NCI-H748 (cell line): Measurements from ENCODE around the gene FGF23.

Source experiments
- DNase-seq: peaks from one replicate; lab custom pipeline; 2025; ENCODE audit not compliant: unreplicated experiment; lab: John Stamatoyannopoulos, UW

Gene FGF23

GRCh38 chr12:4386801-4387200, 7.3 kb upstream of the FGF23 start:
- DNase-seq: peak; percentile 37

DNA sequence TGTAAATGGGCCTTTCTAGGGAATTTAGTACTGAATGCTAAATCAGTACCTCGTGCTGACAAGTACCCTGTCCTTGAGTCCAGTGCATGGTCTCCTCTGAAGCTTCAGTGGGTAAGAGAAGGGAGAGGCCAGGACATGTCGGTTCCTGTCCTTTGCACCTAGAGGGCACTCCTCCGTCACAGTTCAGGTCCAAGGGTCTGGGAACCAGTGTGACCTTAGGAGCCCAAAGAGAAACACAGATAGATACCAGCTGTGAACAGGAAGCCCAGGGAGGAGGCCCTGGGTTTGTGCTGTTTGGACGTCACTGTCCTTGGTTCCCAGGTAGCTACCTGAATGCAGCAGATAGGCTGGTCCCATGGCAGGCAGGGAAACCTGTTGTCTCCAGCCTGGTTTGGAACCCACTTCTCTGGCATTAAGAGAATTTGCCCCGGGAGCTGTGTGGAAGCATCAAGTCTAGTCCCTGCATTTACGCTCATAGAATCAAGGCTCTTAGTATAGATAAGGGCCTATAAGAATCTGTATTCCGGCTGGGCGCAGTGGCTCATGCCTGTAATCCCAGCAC, 3.9 kb upstream of the FGF23 start:
- DNase-seq: no peak

DNA sequence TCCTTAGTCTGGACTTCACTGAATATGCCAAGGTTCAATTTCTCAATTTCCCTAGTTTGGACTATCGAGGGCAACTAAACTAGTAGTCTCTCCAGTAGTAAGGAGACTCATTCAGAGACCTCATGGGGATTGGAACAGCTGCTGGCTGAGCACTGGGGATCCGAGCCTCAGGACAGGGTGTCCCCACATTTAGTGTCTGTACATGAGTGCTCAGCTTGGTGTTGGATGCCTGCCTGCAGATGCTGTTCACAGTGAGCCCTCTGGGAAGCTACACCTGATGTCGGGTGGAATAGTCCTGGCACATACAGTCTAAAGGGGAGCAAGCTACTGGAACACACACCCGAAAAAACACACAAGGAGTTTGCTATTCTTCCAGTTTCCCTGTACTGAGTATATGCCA, 820 bp upstream of the FGF23 start:
- no peak for DNase-seq

GRCh38 chr12:4378772-4379171, 740 bp downstream of the FGF23 start:
- no peak for DNase-seq

GRCh38 chr12:4375449-4375848, 4.1 kb downstream of the FGF23 start:
- no peak for DNase-seq

DNA sequence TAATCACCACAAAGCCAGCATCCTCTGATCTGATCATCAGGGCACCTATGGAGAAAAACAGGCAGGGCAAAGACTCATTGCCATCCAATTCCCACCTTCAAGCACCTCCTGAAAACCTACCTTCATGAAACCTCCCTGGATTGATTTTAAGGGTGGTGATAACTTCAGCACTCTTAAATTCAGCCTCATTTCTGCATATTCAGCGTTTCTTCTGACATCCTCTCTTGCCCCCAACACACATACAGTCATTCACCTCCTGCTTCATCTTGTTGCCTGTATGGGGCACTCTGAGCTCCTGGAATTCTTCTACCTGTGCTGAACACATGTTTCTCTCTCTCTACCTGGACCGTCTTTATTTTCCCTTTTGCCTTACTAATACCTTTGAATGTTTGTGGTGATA, 6.9 kb downstream of the FGF23 start:
- DNase-seq: no peak

- no peak for DNase-seq
Measured at GRCh38 chr12:4370265-4370664, 9.2 kb downstream of the FGF23 start.

GRCh38 chr12:4369548-4369947, 10.0 kb downstream of the FGF23 start:
- DNase-seq: no peak

GRCh38 chr12:4366090-4366489, 13.4 kb downstream of the FGF23 start:
- DNase-seq: no peak

- DNase-seq: peak; percentile 36
Measured at GRCh38 chr12:4356041-4356327, 23.5 kb downstream of the FGF23 start.

DNA sequence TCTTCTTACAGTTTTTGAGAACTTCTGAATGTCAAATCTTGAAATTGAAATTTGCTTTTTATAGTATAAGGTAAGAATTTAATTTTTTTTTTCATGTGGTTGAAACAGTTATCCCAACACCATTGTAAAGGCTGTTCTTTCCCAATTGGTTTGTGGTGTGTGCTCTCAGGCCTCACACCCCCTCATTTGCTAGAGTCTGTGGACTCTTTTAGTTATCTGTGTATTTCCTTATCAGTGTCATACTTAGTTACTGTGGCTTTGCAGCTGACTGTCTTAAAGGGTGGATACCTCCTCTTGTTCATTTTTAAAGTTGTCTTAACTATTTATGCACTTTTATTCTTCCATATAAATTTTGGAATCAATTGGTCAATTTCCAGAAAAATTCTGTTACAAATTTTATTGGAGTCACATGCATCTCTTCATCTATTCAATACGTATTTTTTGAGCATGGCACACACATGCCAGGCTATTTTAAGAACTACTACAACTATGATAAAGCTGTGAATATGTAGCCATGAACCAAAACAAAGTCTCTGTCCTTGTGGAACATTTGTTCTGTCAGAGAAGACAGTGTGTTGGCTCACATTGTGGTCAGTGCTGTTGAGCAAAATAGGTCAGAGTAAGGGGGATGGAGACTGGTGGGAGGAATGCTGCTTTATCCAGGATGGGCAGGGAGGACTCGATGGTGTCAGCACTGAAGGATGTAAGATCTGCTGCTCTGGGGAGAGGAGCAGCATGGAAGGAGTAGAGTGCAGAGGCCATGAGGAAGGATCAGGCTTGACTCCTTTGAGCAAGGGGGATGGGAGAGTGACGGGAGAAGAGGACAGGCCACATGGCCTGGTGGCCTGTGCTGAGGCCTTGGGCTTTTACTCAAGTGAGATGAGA, 24.1 kb downstream of the FGF23 start:
- no peak for DNase-seq

GRCh38 chr12:4353785-4354208, 25.7 kb downstream of the FGF23 start:
- peak; percentile 2 for DNase-seq

DNA sequence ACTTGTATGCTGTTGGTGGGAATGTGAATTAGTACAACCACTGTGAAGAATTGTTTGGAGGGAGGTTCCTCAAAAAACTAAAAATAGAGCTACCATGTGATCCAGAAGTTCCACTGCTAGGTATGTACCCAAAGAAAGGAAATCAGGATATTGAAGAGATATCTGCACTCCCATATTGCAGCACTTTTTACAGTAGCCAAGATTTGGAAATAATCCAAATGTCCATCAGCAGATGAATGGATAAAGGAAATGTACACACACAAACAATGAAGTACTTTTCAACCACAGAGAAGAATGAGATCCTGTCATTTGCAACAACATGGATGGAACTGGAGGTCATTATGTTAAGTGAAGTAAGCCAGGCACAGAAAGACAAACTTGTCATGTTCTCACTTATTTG, 32.6 kb downstream of the FGF23 start:
- peak; percentile 67 for DNase-seq

GRCh38 chr12:4331842-4332241, 47.7 kb downstream of the FGF23 start:
- DNase-seq: no peak

GRCh38 chr12:4331221-4331620, 48.3 kb downstream of the FGF23 start:
- no peak for DNase-seq

GRCh38 chr12:4330203-4330602, 49.3 kb downstream of the FGF23 start:
- DNase-seq: no peak

DNA sequence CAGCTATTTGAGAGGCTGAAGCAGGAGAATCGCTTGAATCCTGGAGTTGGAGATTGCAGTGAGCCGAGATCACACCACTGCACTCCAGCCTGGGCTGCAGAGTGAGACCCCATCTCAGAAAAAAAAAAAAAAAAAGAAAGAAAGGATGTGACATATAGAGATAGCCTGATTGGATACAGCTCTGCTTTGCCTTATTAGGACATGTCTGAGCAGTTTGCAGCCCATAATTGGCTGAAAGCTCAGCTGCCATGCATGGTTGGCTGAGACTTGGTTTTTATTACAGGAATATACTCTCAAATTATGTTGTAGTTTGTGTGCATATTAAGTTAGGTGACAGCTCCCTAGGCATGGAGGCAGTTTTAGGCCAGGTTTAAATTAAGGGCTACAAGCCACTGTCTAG, 52.2 kb downstream of the FGF23 start:
- DNase-seq: no peak

DNA sequence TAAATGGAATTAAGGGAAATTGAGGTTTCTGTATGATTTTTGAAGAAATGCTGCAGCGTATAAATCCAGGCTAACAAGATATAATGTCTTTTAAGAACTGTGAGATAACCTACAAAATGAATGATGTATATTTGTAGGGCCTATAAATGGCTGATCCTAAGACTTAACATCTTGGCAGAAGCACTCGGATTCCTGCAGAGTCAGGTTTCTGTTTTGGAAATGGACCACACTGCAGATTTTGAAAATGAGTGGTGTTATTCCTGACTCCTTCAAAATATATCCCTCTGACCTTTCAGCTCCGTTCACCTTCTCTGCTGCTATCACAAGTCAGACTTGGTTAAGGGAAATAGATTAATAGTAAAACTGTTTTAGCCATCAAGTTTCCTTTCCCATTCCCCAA, 53.5 kb downstream of the FGF23 start:
- DNase-seq: no peak

- DNase-seq: no peak
Measured at GRCh38 chr12:4324366-4324765, 55.1 kb downstream of the FGF23 start.

DNA sequence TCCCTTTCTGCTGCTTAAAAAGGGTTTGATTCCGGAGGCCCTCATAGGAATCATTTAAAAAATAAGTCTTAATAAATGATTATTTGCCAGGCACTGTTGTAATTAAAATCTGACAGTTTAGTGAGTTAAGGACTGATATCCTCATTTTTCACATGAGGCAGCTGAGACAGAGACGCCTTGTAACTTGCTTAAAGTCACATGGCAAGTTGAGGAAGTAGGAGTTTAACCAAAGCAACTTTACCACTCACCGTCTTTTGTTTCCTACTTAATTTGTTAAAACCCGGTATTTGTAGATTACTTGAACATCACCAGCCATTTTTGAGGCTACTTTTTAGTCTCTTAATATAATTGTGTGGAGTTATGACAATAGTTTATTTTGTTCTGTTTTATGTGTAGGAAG, 56.1 kb downstream of the FGF23 start:
- DNase-seq: no peak

- no peak for DNase-seq
Measured at GRCh38 chr12:4322726-4323125, 56.8 kb downstream of the FGF23 start.

DNA sequence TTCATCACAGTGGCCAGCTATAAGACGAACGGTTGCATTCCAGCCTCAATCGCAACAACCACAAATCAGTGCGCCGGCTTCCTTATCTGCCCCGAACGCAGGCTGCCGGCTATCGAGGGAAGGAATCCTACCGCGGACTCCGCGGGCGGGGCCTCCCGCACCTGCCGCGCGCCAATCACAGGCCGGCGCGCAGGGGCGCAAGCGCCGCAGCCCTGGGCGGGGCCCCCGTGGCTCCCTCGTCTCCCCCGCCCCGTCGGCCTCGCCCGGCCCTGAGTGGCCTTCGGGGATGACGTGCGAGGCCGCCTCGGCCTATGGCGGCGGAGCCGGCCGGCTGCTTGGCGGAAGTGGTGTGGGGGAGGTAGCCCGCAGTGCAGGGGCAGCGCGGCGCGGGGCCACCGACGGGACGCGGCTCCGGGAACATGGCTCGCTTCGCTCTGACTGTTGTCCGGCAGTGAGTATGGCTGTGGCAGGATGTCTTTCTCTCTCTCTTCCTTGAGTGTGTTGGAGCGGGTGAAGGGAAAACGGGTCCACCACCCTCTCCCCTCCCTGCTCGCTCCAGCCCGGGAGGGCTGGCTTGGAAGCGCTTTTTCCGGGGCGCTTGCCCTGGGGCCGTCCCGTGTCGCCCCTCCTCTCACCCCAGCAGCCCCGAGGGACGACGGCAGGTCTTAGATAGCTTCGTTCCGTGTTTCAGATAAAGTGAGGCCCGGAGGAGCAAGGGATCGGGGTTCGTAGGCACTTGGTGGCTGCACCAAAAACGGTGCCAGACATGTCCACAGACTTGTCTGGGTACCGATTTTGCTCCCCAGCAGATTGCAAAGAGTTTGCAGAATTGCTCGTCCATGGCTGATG, 58.4 kb downstream of the FGF23 start, which contains the start of gene TIGAR:
Gene TIGAR, plus strand, starts transcription at position 361 of the 849 bp plus-strand sequence. Its CDS starts 59 bp downstream, at position 420.
- peak; percentile 95 for DNase-seq
